ENCODE data around the gene LRRC41.
A peak's percentile ranks its signal among the peaks of the same experiment; 100 is the strongest.

Gene LRRC41

GRCh38 chr1:46303038-46303871 lies at the start of gene LRRC41, which contains the start of gene UQCRH (continued):
- TF ChIP-seq ZXDB (tag by site-specific recombination; IDR thresholded peaks at IDR 0.05) = peak; percentile 82
- peak; percentile 97 for TF ChIP-seq ZBTB26 (tag by site-specific recombination; optimal IDR thresholded peaks at IDR 0.05)
- peak; percentile 99 for TF ChIP-seq ZNF335 (tag by site-specific recombination; conservative IDR thresholded peaks at IDR 0.05)
- TF ChIP-seq ZSCAN18 (tag by site-specific recombination; IDR thresholded peaks at IDR 0.05) = 0 out of 2 replicates have a peak, but pooled peaks have one; percentile 39
- peak; percentile 19 for TF ChIP-seq ZNF692 (tag by site-specific recombination; IDR thresholded peaks at IDR 0.05)
- TF ChIP-seq ZNF488 (tag by site-specific recombination; IDR thresholded peaks at IDR 0.05) = no peak
- TF ChIP-seq ZNF785 (tag by site-specific recombination; IDR thresholded peaks at IDR 0.05) = no peak
- no peak for TF ChIP-seq ZBTB1 (tag by site-specific recombination; IDR thresholded peaks at IDR 0.05)
- 0 out of 2 replicates have a peak, but pooled peaks have one; percentile 35 for TF ChIP-seq ZBTB7A (tag by site-specific recombination; IDR thresholded peaks at IDR 0.05; ENCODE audit: low read depth)
- TF ChIP-seq ZNF214 (tag by site-specific recombination; IDR thresholded peaks at IDR 0.05; ENCODE audit: borderline replicate concordance) = no peak
- TF ChIP-seq ZNF561 (tag by site-specific recombination; IDR thresholded peaks at IDR 0.05; ENCODE audit: borderline replicate concordance) = 0 out of 2 replicates have a peak, but pooled peaks have one; percentile 33
- TF ChIP-seq ZBTB17 (tag by site-specific recombination; IDR thresholded peaks at IDR 0.05) = peak; percentile 100
- TF ChIP-seq SCRT2 (tag by site-specific recombination; IDR thresholded peaks at IDR 0.05) = peak; percentile 86
- peak; percentile 12; the same call in 1 of the 2 replicates for TF ChIP-seq CTCF (tag by site-specific recombination; IDR thresholded peaks at IDR 0.05)
- peak; percentile 68 for TF ChIP-seq ZNF580 (tag by site-specific recombination; IDR thresholded peaks at IDR 0.05)
- 0 out of 2 replicates have a peak, but pooled peaks have one; percentile 56 for TF ChIP-seq BCL11A (tag by site-specific recombination; IDR thresholded peaks at IDR 0.05; ENCODE audit: low read depth)
- TF ChIP-seq ZNF624 (tag by site-specific recombination; IDR thresholded peaks at IDR 0.05) = no peak
- TF ChIP-seq ZNF26 (tag by site-specific recombination; IDR thresholded peaks at IDR 0.05) = no peak
- peak; percentile 34; the same call in 1 of the 2 replicates for TF ChIP-seq ZSCAN30 (tag by site-specific recombination; IDR thresholded peaks at IDR 0.05)
- peak; percentile 16 for TF ChIP-seq KLF8 (tag by site-specific recombination; IDR thresholded peaks at IDR 0.05)
- TF ChIP-seq ZNF626 (tag by site-specific recombination; IDR thresholded peaks at IDR 0.05) = no peak
- peak; percentile 81 for TF ChIP-seq BCL11B (tag by site-specific recombination; IDR thresholded peaks at IDR 0.05; ENCODE audit: low read depth)
- TF ChIP-seq SP2 (tag by site-specific recombination; IDR thresholded peaks at IDR 0.05) = peak; percentile 60

Measured in HEK293 (cell line).